GM19328 (cell line): ENCODE measurements around the gene ODAD3.
"Not testable (repeated sequence)": the region's sequence is repeated elsewhere in the genome, so short reads cannot be mapped to it uniquely, and the experiment has no call there.

ENCODE experiments used
- ATAC-seq: cut with Tn5 transposase; IDR thresholded peaks from one replicate; pipeline ENCODE4 v1.9.1; 2021; ENCODE audit warnings: mild to moderate bottlenecking, moderate library complexity; ENCODE audit not compliant: unreplicated experiment

Gene ODAD3

DNA sequence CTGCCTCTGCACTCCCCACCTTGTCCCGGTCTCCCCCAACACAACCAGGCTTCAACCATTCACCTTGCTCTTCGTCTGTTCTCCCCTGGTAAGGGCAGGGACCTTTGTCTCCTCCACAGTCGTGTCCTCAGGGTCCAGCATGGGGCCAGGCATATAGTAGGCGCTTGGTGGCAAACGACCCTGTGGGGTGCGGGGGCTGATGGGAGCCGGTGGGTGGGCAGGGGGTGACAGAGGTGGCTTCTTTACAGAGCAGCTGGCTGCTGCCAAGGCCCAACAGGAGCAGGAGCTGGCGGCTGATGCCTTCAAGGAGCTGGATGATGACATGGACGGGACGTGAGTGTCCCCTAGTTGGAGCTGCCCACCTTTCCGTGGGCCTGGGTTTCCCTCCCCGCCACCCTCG is 10.2 kb upstream of the ODAD3 start:
- ATAC-seq = no peak

DNA sequence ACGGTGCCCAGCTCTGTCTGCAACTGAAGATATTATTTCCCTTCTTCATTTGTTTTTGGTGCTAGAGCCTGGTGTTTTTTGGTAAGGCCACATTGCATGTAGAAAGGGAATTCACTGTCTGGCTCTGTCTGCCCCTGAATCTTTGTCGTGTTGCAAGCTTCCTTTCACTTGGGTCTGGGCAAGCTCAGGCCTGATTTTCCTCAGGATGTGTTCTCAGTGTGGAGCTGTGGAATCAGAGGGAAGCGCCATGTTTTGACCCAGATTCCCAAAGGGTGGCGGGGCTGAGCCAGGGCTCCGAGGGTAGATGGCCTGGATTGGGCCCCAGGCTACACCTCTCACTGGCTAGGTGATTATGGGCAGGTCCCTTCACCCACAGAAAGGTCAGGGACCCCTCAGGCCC is 9.1 kb upstream of the ODAD3 start:
- no peak for ATAC-seq

DNA sequence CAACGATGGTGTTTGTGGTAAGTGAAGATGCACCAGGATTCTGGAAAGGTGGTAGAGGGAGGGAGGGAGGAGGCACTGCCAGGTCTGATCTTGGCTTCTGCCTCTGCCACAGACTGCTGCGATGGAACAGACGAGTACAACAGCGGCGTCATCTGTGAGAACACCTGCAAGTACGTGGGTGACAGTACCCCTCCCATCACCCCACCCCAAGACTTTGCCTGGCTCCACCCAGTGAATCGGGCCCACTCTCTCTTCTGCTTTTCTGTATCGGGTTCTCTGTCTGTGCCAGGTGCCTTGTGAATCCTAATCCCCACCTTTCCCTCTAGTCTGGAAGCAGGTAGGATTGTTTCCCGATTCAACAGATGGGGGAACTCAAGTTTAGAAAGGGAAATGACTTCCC is 3.0 kb upstream of the ODAD3 start:
- ATAC-seq = no peak

DNA sequence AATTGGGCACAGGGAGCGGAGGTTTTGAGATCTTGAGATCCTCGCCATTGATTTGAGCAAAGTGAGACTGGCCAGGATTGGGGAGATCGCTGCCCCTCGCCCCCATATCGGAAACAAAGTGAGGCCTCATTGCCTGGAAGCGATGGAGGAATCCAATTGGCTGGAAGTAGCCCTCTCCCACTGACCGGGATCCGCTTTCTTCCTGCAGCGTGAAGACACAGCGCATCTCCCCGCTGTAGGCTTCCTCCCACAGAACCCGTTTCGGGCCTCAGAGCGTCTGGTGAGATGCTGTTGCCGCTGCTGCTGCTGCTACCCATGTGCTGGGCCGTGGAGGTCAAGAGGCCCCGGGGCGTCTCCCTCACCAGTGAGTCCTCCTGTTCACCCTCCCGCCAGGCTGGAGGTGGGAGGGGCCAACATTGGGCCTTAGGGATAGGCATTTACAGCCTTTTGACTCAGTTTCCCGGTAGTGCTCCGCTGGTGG is 952 bp upstream of the ODAD3 start:
- no peak for ATAC-seq

DNA sequence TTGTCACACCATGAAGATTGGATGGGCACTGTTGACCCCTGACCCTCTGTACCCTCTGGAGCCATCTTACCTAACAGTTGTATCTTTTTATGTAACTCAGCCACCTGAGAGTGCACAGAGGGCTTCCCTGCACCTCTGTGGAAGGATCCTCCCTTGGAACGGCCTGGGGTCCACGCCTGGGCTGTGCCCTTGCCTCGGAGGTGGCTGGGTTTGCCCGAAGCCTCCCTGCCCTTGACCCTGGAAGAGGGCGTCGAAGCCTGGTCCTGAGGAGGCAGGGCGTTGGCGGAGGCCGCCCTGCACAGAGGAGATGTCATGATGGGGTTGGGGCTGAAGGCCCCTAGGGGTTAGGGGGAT is 241 bp downstream of the ODAD3 start:
- ATAC-seq = peak; percentile 2

DNA sequence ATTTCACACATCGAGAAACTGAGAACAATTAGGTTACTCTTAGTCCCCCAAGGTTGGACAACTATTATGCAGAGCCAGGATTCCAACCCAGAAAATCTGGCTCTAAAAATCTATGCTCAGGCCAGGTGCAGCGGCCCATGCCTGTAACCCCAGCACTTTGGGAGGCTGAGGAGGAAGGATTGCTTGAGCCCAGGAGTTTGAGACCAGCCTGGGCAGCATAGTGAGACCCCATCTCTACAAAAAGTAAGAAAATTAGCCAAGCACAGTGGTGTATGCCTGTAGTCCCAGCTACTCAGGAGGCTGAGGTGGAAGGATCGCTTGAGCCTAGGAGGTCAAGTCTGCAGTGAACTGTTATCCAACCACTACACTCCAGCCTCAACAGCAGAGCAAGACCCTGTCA is 1.4 kb downstream of the ODAD3 start:
- not testable (repeated sequence) for ATAC-seq

DNA sequence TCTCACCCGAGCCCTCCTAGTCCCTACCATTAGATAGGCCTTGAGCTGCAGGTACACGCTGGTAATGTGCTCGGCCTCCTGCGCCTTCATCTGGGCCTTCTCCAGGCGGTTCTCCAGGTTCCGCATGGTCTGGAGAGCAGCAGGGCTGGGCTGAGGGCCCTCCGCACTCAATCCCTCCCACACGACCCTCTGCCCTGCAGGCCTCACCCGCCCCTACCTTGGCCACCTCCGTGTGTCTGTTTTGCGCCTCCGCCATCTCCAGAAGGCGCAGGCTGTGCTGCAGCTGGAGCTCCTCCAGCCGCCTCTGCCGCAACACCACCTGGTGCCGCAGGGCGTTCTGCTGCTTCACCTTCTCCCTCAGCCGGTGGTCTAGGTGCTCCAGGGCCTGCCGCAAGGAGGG is 8.3 kb downstream of the ODAD3 start:
- ATAC-seq = no peak

DNA sequence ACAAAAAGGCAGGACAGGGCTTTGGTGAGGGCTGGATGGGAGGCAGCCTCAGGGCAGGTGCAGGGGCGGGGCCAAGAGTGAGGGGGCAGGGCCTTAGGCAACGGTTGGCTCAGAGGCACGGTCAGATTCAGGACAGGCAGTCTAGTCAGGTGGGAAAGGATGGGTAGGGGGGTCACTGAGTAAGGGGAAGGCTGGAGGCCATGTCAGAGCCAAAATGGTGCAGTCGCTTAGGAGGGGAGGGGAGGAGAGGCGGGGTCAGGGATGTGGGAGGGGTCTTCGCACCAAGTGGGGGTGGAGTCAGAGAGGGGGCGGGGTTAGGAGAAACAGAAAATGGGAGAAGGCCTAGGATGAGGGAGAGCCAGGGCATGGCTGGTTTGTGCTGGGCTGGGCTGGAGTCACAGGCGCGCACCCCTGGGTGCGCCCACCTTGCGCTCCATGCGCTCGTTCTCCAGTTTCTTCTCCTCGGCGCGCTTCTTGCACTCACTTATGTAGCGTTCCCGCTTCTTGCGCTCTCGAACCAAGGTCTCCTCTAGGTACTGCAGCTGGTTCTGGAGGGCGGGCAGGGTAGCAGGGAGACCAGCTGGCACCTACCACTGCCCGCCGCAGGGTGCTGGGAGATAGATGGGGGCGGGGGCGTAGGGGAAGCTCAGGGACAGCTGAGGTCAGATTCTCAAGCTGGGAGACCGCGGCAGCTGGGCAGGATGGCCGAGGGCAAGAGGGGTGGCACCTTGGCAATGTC is 9.0 kb downstream of the ODAD3 start:
- no peak for ATAC-seq

DNA sequence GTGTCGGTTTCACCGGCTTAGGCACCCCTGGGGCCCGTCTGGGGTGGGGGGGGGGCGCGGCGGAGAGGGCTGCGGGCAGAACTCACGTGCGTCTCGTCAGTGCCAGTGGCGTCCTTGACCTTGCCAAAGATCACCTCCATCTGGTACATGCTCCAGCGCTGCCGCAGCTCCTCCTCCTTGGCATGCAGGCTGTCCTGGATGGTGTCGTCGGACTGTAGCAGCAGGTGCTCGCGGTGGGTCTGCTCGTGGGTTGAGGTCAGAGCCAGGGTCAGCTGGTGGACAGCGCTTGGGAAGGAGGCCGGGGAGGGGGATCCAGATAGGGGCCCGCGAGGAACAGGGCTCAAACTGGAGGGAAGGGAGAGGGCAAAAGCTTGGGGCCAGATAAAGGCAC is 11.1 kb downstream of the ODAD3 start:
- no peak for ATAC-seq

DNA sequence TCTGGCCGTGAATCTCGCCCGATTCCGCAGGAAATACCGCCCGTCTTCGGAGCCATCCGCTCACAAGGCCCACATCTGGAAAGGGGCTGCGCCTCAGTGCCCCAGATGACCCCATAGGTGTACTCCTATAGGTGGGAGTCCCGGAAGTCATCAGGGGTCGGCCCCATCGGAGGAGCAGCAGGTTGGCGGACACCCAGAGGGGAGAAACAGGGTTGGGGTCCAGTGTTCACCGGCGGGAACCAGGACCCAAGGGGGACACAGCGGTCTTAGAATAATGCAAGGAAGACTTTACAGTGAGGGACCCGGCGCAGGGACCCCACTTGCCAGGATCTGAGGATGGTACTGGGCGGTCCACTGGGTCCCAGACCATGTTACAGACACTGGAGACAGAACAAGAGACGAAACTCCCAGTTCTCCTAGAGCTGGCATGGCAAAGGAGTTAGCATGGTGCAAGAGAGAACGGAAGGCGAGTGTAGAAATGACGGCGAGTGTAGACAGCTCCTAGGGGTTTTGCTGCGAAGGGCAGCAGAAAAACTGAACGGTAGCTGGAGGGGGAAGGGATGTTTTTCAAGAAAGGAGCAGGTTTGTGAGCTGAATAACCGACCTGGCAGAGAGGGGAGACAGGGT is 11.6 kb downstream of the ODAD3 start:
- no peak for ATAC-seq

DNA sequence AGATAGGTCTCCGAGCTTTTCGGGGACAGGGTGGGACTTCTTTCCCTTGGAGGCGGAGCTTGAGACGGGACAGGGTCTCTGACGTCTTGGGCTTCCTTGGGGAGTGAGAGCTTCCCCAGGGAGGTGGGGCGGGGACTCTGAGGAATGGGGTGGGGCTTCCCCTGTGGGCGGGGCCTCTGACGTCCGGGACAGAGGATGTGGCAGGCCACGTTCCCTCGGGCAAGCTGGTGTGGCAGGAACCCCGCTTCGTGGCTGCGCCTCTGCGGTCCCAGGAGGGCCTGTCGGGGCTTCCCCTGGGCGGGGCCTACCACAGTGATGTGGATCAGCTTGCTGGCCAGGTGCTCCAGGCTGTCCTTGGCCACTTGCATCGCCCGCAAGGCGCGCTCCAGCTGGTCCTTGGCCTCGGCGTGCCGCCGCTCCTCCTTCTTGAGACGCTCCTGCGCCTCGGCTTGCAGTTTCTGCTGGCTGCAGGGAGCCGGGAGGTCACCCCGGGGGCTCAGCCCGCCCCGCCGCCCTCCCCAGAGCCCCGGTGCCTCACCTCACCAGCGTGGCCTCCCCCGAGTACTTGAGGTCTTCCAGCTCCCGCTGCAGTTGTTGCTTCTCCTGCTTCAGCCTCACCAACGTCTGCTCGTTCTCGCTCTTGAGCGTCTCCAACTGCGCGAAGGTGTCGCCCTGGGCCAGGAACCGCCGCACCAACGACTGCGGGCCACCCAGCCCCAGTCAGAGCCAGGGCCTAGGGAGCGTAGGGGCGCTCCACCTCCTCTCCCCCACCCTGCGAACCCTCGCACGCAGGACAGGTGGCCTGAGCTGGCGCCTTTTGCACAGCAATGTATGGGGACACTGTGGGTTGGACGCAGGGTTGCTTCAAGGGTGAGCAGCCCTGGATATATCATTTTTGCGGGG is 12.5 kb downstream of the ODAD3 start:
- ATAC-seq = no peak

DNA sequence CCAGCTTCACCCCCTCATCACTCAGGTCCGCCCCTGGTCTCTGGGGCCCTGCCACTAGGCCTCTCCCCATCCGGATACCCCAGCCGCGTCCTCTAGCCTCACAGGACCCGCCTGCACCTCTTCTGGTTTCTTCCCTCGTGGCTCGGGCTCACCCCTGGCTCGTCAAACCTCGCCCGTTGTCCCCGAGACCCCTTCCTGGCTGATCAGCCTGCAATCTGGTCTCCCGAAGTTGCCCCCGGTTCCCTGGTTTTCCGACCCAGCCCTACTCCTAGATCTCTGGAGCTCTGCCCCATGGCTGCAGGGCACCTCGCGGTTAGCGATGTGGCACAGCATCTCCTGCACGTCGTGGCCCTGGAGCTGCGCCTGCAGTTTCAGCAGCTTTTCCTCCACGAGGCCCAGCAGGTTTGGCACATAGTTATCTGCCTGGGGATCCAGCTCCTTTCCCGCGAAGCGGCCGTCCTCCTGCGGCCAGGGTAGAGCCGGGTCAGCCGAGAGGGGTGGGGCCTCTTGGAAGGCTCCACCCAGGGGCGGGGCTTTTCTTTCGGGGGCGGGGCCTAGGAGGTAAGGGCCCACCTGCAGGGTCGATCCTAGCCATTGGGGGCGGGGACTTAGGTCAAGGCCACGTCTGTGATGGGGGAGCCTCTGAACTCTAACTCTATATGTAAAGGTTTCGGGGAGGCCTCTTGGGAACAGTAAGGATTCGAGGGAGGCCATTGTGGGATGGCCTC is 13.4 kb downstream of the ODAD3 start:
- no peak for ATAC-seq

DNA sequence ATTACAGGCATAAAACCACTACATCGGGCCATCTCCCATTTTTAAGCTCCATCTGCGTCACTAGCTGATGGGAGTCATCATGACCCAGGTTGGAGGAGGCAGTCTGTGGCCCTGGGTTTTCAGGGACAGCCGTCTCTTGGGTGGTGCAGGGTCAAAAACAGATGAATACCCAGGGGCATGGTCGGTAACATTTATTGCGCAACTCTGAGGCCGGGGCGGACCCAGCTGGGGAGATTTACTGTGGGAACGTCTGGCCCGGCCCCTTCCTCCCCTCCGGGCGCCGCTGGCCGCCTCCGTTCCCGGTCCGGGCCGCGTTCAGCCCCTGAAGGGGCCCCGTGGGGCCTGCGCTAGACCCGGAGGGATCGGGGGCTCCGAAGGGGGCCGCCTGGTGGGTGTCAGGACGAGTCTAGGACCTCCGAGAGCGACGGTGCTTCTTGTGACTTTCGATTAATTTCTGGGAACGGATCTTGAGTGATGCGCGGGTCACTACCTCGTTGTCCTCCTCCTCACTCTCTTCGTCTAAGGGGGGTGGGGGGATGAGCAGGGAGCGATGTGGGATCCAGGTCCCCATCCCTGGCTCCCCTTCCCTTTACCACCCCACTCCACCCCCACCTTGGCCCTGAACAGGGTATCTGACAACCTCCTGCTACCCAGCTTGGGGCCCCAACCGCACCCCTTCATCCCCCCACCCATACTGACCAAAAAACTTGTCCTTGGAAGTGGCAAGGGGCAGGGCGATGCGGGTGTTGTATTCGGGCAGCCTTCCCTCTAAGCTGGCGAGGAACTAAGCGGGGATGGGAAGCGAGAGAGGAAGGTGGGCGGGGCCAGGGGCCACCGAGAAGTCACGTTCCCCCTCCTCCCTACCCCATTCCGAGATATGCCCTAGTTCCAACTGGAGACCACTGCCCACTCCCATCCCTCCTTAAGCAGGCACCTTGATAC is 14.2 kb downstream of the ODAD3 start:
- ATAC-seq = no peak

DNA sequence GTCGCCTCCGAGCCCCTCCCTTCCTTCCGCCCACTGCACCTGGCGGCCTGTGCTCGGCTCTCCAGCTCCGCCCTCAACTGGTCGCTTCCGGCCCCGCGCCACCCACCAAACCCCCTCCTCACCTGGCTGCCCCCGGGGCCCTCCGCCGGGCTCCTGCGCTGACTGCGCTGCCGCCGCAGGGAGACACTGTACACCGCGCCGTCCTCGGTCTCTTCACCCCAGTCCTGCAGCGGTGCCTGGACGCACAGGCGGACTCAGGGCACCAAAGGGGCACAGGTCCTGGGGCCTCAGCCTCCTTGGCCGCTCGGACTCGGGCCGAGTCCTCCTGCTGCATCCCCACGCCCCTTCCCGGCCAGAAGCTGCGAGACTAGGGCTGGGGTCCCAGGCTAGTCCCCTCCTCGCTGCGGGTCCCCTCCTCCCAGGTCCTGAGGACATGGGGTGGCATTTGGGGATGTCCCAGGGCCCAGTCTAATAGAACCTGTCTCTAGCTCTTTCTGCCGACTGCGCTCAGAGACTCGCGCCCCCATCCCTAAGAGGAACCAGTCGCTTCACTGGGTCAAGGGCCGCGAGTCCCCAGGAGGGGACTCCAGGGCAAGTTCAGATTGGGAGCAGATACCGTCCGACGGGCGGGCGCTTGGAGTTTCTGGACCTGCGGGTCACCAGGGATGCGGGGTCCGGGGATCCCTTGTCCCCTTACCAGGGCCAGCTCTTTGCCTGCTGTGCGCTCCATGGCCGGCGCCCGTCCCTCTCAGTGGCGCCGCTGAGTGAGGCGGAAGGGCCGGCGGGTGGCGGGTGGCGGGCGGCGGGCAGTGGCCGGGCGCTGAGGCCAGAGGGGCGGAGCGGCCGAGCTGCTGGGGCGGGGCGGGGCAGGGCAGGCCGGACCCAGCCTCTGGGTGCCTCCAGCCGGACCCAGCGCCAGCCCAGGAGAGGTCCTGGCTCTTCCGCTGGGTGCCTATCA is 16.1 kb downstream of the ODAD3 start, which contains the start of gene RGL3:
TSS of gene RGL3 (minus strand) at position 766 of the 958 bp plus-strand sequence. CDS start at position 730, 36 bp downstream.
- ATAC-seq = no peak

DNA sequence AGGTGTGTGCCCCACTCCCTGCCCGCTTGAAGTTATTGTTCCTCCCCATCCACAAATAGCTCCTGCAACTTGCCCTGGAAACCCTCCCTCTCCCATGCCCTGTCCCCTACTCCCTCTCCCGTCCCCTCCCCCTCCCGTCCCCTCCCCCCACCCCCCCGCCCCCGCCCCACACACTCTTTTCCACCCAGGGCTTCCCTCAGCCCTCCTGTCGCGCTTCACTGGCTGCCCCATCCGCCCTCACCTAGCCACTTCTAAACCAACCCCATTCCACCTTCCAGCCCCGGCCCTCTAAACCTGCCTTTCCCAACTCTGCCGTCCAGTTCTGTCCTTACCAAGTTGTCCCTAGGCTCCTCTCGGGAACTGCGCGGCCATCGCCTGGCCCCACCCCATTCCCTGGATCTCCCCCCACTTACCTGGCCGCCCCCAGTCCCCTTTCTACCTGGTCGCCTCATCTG is 16.8 kb downstream of the ODAD3 start:
- ATAC-seq = no peak

DNA sequence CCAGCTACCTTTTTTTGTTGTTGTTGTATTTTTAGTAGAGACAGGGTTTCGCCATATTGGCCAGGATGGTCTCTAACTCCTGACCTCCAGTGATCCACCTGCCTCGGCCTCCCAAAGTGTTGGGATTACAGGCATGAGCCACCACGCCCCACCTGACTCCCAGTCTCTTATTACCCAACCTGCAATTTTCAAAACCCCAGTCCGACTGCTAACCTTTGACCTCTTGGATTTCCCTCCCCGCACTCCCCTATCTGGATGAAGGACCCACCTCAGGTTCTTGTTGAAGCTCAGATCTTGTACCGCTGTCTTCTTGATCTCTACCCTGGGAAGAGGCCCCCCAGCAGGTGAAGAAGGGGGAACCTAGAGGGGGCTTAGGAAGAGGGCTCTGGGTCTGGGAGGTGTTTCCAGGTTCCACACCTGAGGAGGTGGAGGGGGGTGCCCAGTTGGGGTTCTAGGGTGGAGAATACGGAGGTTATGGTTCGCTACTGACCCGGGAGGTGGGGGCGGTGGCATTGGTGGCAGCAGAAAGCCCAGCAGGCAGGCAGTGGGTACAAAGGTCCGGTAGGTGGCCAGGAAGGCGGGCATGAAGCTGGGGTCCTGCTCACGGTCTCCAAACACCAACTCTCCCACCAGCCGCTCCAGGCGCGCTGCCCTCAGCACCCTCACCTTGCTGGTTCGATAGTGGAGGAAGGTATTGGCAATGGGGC is 18.4 kb downstream of the ODAD3 start:
- ATAC-seq = no peak

DNA sequence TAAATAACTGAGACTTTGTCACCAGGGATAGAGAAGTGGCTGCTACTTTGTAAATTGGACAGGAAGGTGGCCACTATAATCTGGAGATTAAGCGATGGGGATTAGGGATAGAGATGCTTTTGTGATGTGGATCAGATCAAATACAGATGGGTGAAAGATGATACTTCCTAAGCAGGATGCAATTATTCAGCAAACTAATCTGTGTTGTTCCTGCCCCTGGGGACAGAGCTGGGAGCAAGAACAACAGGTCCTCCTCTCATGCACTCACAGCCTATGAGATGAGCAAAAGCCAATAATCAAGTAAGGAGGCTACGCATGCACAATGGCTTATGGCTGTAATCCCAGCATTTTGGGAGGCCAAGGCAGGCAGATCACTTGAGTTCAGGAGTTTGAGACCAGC is 20.4 kb downstream of the ODAD3 start:
- no peak for ATAC-seq

DNA sequence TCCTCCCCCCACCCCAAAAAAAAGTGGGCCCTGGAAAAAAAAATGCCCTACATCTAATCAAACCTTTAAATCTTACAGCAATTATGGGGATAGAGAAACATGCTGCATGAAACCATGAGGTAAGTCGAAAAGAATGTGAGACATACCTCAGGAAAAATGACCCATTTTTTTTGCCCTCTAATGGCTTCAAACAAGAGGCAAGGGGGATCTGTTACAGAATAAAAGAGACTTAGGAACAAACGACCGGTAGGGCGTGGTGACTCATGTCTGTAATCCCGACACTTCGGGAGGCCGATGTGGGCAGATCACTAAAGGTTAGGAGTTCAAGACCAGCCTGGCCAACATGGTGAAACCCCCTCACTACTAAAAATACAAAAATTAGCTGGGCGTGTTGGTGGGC is 24.2 kb downstream of the ODAD3 start:
- ATAC-seq = no peak
